ENCODE data around the gene H6PD. TPM values are rescaled to one million over a fixed set of nuclear protein-coding genes. Genes with fewer than 3 reads are reported as not detected.

H6PD gene
- total and polyA plus RNA-seq, 4 donors, result 28.9 to 134 (median 56.8) TPM

DNA sequence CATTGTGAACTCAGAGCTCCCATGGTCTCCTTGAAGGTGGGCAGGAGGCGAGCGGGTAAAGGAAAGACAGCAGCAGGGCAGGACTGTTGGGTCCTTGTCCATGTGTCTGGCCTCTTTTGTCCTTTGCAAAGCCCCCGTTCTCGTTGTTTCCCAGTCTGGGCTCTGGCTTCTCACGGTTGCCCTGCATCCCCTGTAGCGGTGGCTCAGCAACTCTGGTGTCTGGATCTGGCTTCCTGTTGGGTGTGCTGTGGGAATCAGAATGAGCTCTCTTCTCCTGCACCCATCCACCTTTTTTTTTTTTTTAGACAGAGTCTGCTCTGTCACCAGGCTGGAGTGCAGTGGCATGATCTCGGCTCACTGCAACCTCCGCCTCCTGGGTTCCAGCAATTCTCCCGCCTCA is 11.1 kb downstream of the H6PD start (continued):
- TF ChIP-seq, protein P1, sequence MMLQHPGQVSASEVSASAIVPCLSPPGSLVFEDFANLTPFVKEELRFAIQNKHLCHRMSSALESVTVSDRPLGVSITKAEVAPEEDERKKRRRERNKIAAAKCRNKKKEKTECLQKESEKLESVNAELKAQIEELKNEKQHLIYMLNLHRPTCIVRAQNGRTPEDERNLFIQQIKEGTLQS (IDR thresholded peaks at IDR 0.05), result no peak
- TF ChIP-seq EGR1 (IDR thresholded peaks at IDR 0.05; ENCODE audit: low read depth in 2 of 2) (no peak), YY1 (IDR thresholded peaks at IDR 0.05) (no peak), HNF4A (conservative IDR thresholded peaks at IDR 0.05) (no peak)
- TF ChIP-seq, protein P2, sequence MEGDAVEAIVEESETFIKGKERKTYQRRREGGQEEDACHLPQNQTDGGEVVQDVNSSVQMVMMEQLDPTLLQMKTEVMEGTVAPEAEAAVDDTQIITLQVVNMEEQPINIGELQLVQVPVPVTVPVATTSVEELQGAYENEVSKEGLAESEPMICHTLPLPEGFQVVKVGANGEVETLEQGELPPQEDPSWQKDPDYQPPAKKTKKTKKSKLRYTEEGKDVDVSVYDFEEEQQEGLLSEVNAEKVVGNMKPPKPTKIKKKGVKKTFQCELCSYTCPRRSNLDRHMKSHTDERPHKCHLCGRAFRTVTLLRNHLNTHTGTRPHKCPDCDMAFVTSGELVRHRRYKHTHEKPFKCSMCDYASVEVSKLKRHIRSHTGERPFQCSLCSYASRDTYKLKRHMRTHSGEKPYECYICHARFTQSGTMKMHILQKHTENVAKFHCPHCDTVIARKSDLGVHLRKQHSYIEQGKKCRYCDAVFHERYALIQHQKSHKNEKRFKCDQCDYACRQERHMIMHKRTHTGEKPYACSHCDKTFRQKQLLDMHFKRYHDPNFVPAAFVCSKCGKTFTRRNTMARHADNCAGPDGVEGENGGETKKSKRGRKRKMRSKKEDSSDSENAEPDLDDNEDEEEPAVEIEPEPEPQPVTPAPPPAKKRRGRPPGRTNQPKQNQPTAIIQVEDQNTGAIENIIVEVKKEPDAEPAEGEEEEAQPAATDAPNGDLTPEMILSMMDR (IDR thresholded peaks at IDR 0.05; ENCODE audit: low read depth, low read length, missing input control), result no peak

- 87% methylated on average over 5 of the region's 5 CpGs for WGBS
- Histone ChIP-seq H3K27ac (ENCODE audit: low read depth in 1 of 2, low read length in 2 of 2) (no peak overlapping the region), H3K27me3 (ENCODE audit: control insufficient read depth in 4 of 4, insufficient read depth in 4 of 4, low read length in 3 of 4) (no peaks in the 10 kb centered on the region), H3K9ac (ENCODE audit: low read depth in 1 of 2, low read length in 2 of 2) (no peak overlapping the region), H3K4me3 (ENCODE audit: low read depth in 1 of 3, low read length in 3 of 3) (no peak overlapping the region), H3K36me3 (ENCODE audit: control insufficient read depth in 4 of 4, insufficient read depth in 3 of 4, low read depth in 1 of 4, low read length in 3 of 4) (peaks cover 4 to 29% (median 21%) of the 10 kb centered on the region in 4 donors), H3K4me1 (ENCODE audit: control insufficient read depth in 4 of 4, insufficient read depth in 4 of 4, low read length in 3 of 4) (peaks cover 35 to 84% (median 77%) of the 10 kb centered on the region in 4 donors), H3K9me3 (ENCODE audit: control insufficient read depth in 4 of 4, low read length in 3 of 4) (no peaks in the 10 kb centered on the region)
- TF ChIP-seq RXRA (IDR thresholded peaks at IDR 0.05), result no peak
- TF ChIP-seq JUND (IDR thresholded peaks at IDR 0.05), result no peak
- TF ChIP-seq, protein P2 (IDR thresholded peaks at IDR 0.05; ENCODE audit: low read depth, low read length, missing input control), result no peak
- TF ChIP-seq, protein P3, sequence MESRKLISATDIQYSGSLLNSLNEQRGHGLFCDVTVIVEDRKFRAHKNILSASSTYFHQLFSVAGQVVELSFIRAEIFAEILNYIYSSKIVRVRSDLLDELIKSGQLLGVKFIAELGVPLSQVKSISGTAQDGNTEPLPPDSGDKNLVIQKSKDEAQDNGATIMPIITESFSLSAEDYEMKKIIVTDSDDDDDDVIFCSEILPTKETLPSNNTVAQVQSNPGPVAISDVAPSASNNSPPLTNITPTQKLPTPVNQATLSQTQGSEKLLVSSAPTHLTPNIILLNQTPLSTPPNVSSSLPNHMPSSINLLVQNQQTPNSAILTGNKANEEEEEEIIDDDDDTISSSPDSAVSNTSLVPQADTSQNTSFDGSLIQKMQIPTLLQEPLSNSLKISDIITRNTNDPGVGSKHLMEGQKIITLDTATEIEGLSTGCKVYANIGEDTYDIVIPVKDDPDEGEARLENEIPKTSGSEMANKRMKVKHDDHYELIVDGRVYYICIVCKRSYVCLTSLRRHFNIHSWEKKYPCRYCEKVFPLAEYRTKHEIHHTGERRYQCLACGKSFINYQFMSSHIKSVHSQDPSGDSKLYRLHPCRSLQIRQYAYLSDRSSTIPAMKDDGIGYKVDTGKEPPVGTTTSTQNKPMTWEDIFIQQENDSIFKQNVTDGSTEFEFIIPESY (IDR thresholded peaks at IDR 0.05), result no peak
- no peak for TF ChIP-seq RAD21 (IDR thresholded peaks at IDR 0.05)
- TF ChIP-seq FOXA1 (IDR thresholded peaks at IDR 0.05), result no peak
- TF ChIP-seq NR2F2 (IDR thresholded peaks at IDR 0.05), result no peak
- TF ChIP-seq YY1 (IDR thresholded peaks at IDR 0.05), result no peak
- no peak for TF ChIP-seq SP1 (IDR thresholded peaks at IDR 0.05)
- TF ChIP-seq EGR1 (IDR thresholded peaks at IDR 0.05; ENCODE audit: low read depth in 2 of 2), result no peak
- TF ChIP-seq, protein P1 (IDR thresholded peaks at IDR 0.05), result no peak
- no peak for TF ChIP-seq GABPA (IDR thresholded peaks at IDR 0.05 in 1 of 2, conservative IDR thresholded peaks at IDR 0.05 in 1 of 2)
- DNase-seq (ENCODE audit: low spot score), result no peak
Measured at GRCh38 chr1:9246215-9246614, 11.6 kb downstream of the H6PD start.

All from liver (tissue), 9 donors.